Measurements from ENCODE around the gene CFAP77. TPM values are rescaled to one million over a fixed set of nuclear protein-coding genes. Genes with fewer than 3 reads are reported as not detected.

CFAP77 gene
- polyA plus RNA-seq (2013, experiment 1 of 2), result 0.41 TPM
- polyA plus RNA-seq (2013, experiment 2 of 2), result 0.24 TPM

GRCh38 chr9:132409828-132410528, at the start of gene CFAP77:
TSS of gene CFAP77 (plus strand) at chr9:132410211. CDS start at chr9:132410272, 61 bp downstream.
- Histone ChIP-seq H3K18ac (ENCODE audit: low read length) (peak within 1 kb of the TSS; percentile 85), H3K9ac (ENCODE audit: low read length) (peak within 1 kb of the TSS; percentile 40), H3K27me3 (ENCODE audit: insufficient read depth, low read length, poor library complexity) (no peaks in the 10 kb centered on the region), H2AK5ac (ENCODE audit: low read length) (no peak within 1 kb of the TSS), H3K23ac (ENCODE audit: low read length) (no peak within 1 kb of the TSS), H3K4me1 (ENCODE audit: control insufficient read depth, low read depth, low read length) (peaks cover 12% of the 10 kb centered on the region), H4K8ac (ENCODE audit: low read depth, low read length) (no peak within 1 kb of the TSS), H2BK15ac (replicated peaks; ENCODE audit: low read depth) (no peak within 1 kb of the TSS), H3K4ac (ENCODE audit: low read depth, low read length) (no peak within 1 kb of the TSS), H3K36me3 (ENCODE audit: control insufficient read depth, insufficient read depth, low read length) (no peaks in the 10 kb centered on the region), H3K27ac (ENCODE audit: low read depth, low read length) (no peak within 1 kb of the TSS), H3K4me3 (ENCODE audit: low read length) (peak within 1 kb of the TSS; percentile 29), H3K56ac (ENCODE audit: low read length) (peak within 1 kb of the TSS; percentile 78), H4K5ac (ENCODE audit: low read length) (no peak within 1 kb of the TSS), H3K4me2 (ENCODE audit: low read length) (peak within 1 kb of the TSS; percentile 73), H3K79me1 (ENCODE audit: low read length) (peaks cover 5% of the 10 kb centered on the region), H3K79me2 (ENCODE audit: control insufficient read depth, insufficient read depth, low read length) (peaks cover 9% of the 10 kb centered on the region), H2BK5ac (ENCODE audit: low read length) (no peak within 1 kb of the TSS), H2BK120ac (ENCODE audit: low read depth, low read length) (peak within 1 kb of the TSS; percentile 55)
- no CpG with 5 or more reads among the region's 69 CpGs for WGBS (ENCODE audit: extremely low coverage, insufficient coverage, low lambda C conversion rate)
- DNase-seq, result peak; percentile 71

GRCh38 chr9:132364068-132364467, 45.9 kb upstream of the CFAP77 start:
- WGBS (ENCODE audit: extremely low coverage, insufficient coverage, low lambda C conversion rate), result no CpG with 5 or more reads among the region's 9 CpGs

GRCh38 chr9:132365986-132366385, 44.0 kb upstream of the CFAP77 start:
- Histone ChIP-seq H3K4me1 (ENCODE audit: control insufficient read depth, low read depth, low read length) (no peaks in the 10 kb centered on the region), H4K8ac (ENCODE audit: low read depth, low read length) (no peak overlapping the region), H2BK120ac (ENCODE audit: low read depth, low read length) (no peak overlapping the region), H3K4me3 (ENCODE audit: low read length) (no peak overlapping the region), H2AK5ac (ENCODE audit: low read length) (no peak overlapping the region), H3K36me3 (ENCODE audit: control insufficient read depth, insufficient read depth, low read length) (no peaks in the 10 kb centered on the region), H3K56ac (ENCODE audit: low read length) (no peak overlapping the region), H3K4me2 (ENCODE audit: low read length) (no peak overlapping the region), H2BK15ac (replicated peaks; ENCODE audit: low read depth) (no peak overlapping the region), H3K79me2 (ENCODE audit: control insufficient read depth, insufficient read depth, low read length) (no peaks in the 10 kb centered on the region), H3K18ac (ENCODE audit: low read length) (no peak overlapping the region), H3K27ac (ENCODE audit: low read depth, low read length) (no peak overlapping the region), H3K4ac (ENCODE audit: low read depth, low read length) (no peak overlapping the region), H2BK5ac (ENCODE audit: low read length) (no peak overlapping the region), H3K79me1 (ENCODE audit: low read length) (no peaks in the 10 kb centered on the region), H3K27me3 (ENCODE audit: insufficient read depth, low read length, poor library complexity) (no peaks in the 10 kb centered on the region), H4K5ac (ENCODE audit: low read length) (no peak overlapping the region), H3K23ac (ENCODE audit: low read length) (no peak overlapping the region), H3K9ac (ENCODE audit: low read length) (no peak overlapping the region)
- no peak for DNase-seq
- WGBS (ENCODE audit: extremely low coverage, insufficient coverage, low lambda C conversion rate), result no CpG with 5 or more reads among the region's 3 CpGs

More at GRCh38 chr9:132364068-132364467, 45.9 kb upstream of the CFAP77 start:
- Histone ChIP-seq H3K27me3 (ENCODE audit: insufficient read depth, low read length, poor library complexity) (no peaks in the 10 kb centered on the region), H3K23ac (ENCODE audit: low read length) (no peak overlapping the region), H3K18ac (ENCODE audit: low read length) (no peak overlapping the region), H4K5ac (ENCODE audit: low read length) (no peak overlapping the region), H2BK15ac (replicated peaks; ENCODE audit: low read depth) (no peak overlapping the region), H3K4me3 (ENCODE audit: low read length) (no peak overlapping the region), H3K56ac (ENCODE audit: low read length) (no peak overlapping the region), H2BK120ac (ENCODE audit: low read depth, low read length) (no peak overlapping the region), H3K4me1 (ENCODE audit: control insufficient read depth, low read depth, low read length) (no peaks in the 10 kb centered on the region), H2BK5ac (ENCODE audit: low read length) (no peak overlapping the region), H3K36me3 (ENCODE audit: control insufficient read depth, insufficient read depth, low read length) (no peaks in the 10 kb centered on the region), H3K27ac (ENCODE audit: low read depth, low read length) (no peak overlapping the region), H4K8ac (ENCODE audit: low read depth, low read length) (no peak overlapping the region), H3K9ac (ENCODE audit: low read length) (no peak overlapping the region), H2AK5ac (ENCODE audit: low read length) (no peak overlapping the region), H3K4me2 (ENCODE audit: low read length) (no peak overlapping the region), H3K4ac (ENCODE audit: low read depth, low read length) (no peak overlapping the region), H3K79me2 (ENCODE audit: control insufficient read depth, insufficient read depth, low read length) (no peaks in the 10 kb centered on the region), H3K79me1 (ENCODE audit: low read length) (no peaks in the 10 kb centered on the region)
- no peak for DNase-seq

GRCh38 chr9:132366481-132366880, 43.5 kb upstream of the CFAP77 start:
- no peaks in the 10 kb centered on the region for H3K79me2 ChIP-seq (ENCODE audit: control insufficient read depth, insufficient read depth, low read length)
- no peak overlapping the region for H3K23ac ChIP-seq (ENCODE audit: low read length)
- no peak overlapping the region for H2BK120ac ChIP-seq (ENCODE audit: low read depth, low read length)
- H3K27ac ChIP-seq (ENCODE audit: low read depth, low read length), result no peak overlapping the region
- no peaks in the 10 kb centered on the region for H3K36me3 ChIP-seq (ENCODE audit: control insufficient read depth, insufficient read depth, low read length)
- H3K9ac ChIP-seq (ENCODE audit: low read length), result no peak overlapping the region
- H3K79me1 ChIP-seq (ENCODE audit: low read length), result no peaks in the 10 kb centered on the region
- H4K8ac ChIP-seq (ENCODE audit: low read depth, low read length), result no peak overlapping the region
- no peak overlapping the region for H2BK15ac ChIP-seq (replicated peaks; ENCODE audit: low read depth)
- H3K4ac ChIP-seq (ENCODE audit: low read depth, low read length), result no peak overlapping the region
- H3K18ac ChIP-seq (ENCODE audit: low read length), result no peak overlapping the region
- H2BK5ac ChIP-seq (ENCODE audit: low read length), result no peak overlapping the region
- H3K27me3 ChIP-seq (ENCODE audit: insufficient read depth, low read length, poor library complexity), result no peaks in the 10 kb centered on the region
- no CpG with 5 or more reads among the region's 4 CpGs for WGBS (ENCODE audit: extremely low coverage, insufficient coverage, low lambda C conversion rate)
- H3K4me3 ChIP-seq (ENCODE audit: low read length), result no peak overlapping the region
- H3K4me2 ChIP-seq (ENCODE audit: low read length), result no peak overlapping the region
- no peak overlapping the region for H3K56ac ChIP-seq (ENCODE audit: low read length)
- no peaks in the 10 kb centered on the region for H3K4me1 ChIP-seq (ENCODE audit: control insufficient read depth, low read depth, low read length)
- H4K5ac ChIP-seq (ENCODE audit: low read length), result no peak overlapping the region
- DNase-seq, result no peak
- no peak overlapping the region for H2AK5ac ChIP-seq (ENCODE audit: low read length)

GRCh38 chr9:132367613-132368313, 42.2 kb upstream of the CFAP77 start:
- DNase-seq, result no peak
- Histone ChIP-seq H3K36me3 (ENCODE audit: control insufficient read depth, insufficient read depth, low read length) (no peaks in the 10 kb centered on the region), H3K27ac (ENCODE audit: low read depth, low read length) (no peak overlapping the region)

More at GRCh38 chr9:132367613-132368313, 42.2 kb upstream of the CFAP77 start:
- H2BK5ac ChIP-seq (ENCODE audit: low read length), result no peak overlapping the region
- H3K23ac ChIP-seq (ENCODE audit: low read length), result no peak overlapping the region
- WGBS (ENCODE audit: extremely low coverage, insufficient coverage, low lambda C conversion rate), result no CpG with 5 or more reads among the region's 13 CpGs
- H3K56ac ChIP-seq (ENCODE audit: low read length), result no peak overlapping the region
- H4K5ac ChIP-seq (ENCODE audit: low read length), result no peak overlapping the region
- no peak overlapping the region for H2AK5ac ChIP-seq (ENCODE audit: low read length)
- no peaks in the 10 kb centered on the region for H3K79me1 ChIP-seq (ENCODE audit: low read length)
- no peak overlapping the region for H3K4me3 ChIP-seq (ENCODE audit: low read length)
- no peak overlapping the region for H4K8ac ChIP-seq (ENCODE audit: low read depth, low read length)
- no peak overlapping the region for H3K18ac ChIP-seq (ENCODE audit: low read length)
- no peak overlapping the region for H2BK15ac ChIP-seq (replicated peaks; ENCODE audit: low read depth)
- no peak overlapping the region for H3K4ac ChIP-seq (ENCODE audit: low read depth, low read length)
- no peaks in the 10 kb centered on the region for H3K4me1 ChIP-seq (ENCODE audit: control insufficient read depth, low read depth, low read length)
- H3K27me3 ChIP-seq (ENCODE audit: insufficient read depth, low read length, poor library complexity), result no peaks in the 10 kb centered on the region
- no peaks in the 10 kb centered on the region for H3K79me2 ChIP-seq (ENCODE audit: control insufficient read depth, insufficient read depth, low read length)
- H3K4me2 ChIP-seq (ENCODE audit: low read length), result no peak overlapping the region
- H3K9ac ChIP-seq (ENCODE audit: low read length), result no peak overlapping the region
- no peak overlapping the region for H2BK120ac ChIP-seq (ENCODE audit: low read depth, low read length)
